GM18867 (cell line): ENCODE measurements around the gene UBE2M.
"Not testable (repeated sequence)": the region's sequence is repeated elsewhere in the genome, so short reads cannot be mapped to it uniquely, and the experiment has no call there.

ENCODE experiments used
- ATAC-seq: cut with Tn5 transposase; IDR thresholded peaks from one replicate; pipeline ENCODE4 v1.9.1; 2021; ENCODE audit warnings: mild to moderate bottlenecking, moderate library complexity; ENCODE audit not compliant: unreplicated experiment

UBE2M gene

DNA sequence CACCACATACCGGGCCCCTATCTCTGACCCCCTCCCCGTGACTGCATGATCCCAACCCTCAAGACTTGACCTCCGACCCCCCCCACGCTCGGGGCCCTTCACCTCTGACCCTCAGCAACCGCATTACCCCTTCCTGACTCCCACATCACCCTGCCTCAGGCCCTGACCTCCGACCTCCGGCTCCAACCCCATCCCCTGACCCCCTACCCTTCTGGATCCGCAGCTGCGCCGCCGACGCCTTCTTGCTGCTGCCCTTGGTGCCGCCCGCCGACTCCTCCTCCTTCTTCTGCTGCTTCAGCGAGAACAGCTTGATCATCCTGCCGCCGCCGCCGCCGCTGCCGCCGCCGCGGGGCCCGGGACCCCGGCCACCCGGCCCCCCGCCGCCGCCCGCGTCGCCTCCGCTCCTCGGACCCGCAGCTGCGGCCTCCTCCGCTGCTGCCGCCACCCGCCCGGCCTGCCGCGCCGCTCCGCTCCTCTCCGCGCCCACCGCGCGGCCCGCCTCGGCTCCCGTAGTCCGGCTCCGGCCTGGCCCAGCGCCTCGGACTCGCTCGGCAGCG lies at the start of gene UBE2M:
UBE2M (minus strand) TSS at position 546 of the 557 bp plus-strand sequence; CDS start at position 316, 230 bp downstream.
- ATAC-seq = peak; percentile 1

DNA sequence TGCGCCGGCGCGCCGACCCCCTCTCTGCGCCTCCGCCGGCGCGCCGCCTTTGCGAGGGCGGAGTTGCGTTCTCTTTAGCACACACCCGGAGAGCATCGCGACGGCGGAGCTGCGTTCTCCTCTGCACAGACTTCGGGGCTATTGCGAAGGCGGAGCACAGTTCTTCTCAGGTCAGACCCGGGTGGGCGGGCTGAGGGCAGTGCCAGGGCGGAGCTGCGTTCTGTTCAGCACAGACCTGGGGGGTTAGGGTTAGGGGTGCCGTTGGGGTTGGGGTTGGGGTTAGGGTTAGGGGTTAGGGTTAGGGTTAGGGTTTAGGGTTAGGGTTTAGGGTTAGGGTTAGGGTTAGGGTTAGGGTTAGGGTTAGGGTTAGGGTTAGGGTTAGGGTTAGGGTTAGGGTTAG lies 48.8 kb upstream of the UBE2M start:
- not testable (repeated sequence) for ATAC-seq

DNA sequence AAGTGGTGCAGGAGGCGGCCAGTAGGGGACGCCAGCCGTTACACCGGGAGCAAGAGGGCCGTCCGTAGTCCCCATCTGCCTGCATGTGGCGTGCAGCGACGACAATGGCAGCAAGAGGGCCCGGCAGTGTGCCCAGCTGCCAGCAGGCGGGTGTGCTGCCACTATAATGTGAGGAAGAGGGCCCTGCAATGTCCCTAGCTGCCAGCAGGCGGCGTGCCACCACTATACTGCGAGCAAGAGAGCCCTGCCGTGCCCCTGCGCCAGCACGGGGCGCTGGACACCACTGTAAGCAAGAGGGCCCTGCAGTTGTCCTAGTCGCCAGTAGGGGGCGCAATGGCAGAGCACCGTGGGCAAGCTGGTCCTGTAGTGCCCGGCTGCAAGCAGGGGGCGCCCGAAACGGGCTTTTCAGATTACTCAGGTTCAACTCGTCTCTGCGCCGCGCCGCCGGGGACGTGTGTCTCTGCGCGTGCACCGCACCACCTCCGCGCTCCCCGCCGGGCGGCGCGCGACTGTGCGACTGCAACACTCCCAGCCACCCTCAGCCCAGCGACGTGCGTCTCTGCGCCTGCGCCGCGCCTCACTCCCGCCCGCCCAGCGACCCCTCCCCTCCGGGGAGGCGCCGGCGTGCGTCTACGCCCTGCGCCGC lies 48.0 kb upstream of the UBE2M start:
- ATAC-seq = not testable (repeated sequence)

DNA sequence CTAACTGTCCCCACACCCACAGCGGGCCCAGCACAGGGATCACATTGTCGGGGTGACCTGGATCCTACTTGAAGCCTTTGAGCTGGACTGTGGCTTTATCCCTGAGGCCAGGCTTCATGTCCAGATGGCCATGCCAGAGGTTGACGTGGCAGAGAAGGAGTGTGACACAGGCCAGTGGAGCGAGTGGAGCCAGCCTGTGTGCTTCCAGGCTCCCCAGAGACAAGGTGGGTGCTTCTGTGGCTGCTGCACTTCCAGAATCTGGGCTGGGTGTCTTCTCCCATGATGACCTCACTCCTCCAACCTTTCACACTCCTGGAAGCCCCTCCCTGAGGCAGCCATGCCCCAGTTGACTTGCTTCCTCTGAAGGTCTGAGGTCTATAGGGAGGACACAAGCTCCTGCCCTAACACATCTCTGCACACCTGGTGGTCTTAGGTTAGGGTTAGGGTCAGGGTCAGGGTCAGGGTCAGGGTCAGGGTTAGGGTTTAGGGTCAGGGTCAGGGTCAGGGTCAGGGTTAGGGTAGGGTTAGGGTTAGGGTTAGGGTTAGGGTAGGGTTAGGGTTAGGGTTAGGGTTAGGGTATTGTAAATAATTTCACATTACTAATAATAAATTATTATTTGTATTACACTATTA lies 27.8 kb upstream of the UBE2M start:
- no peak for ATAC-seq

DNA sequence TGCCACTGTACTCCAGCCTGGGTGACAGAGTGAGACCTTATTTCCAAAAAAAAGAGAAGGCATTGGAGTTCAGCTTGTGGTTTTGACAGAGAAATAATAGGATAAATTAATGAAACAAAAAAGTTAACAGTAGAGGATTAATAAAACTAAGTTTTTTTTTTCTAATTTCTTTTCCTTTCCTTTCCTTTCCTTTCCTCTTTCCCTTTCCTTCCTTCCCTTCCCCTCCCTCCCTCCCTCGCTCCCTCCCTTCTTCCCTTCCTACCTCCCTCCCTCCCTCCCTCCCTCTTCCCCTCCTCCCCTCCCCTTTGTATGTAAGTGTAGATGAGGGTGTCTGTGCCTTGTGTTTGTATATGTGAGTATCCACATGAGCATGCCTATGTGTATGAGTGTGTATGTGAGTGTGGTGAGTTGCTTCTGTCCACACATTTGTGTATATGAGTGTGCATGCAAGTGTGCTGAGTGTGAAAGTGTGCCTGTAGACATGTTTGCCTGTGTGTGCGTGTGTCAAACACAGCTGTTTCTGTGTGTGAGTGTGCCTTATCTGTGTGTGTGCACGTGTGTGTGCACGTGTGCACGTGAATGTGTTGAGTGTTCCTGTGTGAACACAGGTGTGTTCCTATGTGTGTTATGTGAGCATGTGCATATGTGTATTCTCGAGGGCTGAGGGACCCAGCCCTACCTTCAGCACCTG lies 27.2 kb upstream of the UBE2M start:
- no peak for ATAC-seq

DNA sequence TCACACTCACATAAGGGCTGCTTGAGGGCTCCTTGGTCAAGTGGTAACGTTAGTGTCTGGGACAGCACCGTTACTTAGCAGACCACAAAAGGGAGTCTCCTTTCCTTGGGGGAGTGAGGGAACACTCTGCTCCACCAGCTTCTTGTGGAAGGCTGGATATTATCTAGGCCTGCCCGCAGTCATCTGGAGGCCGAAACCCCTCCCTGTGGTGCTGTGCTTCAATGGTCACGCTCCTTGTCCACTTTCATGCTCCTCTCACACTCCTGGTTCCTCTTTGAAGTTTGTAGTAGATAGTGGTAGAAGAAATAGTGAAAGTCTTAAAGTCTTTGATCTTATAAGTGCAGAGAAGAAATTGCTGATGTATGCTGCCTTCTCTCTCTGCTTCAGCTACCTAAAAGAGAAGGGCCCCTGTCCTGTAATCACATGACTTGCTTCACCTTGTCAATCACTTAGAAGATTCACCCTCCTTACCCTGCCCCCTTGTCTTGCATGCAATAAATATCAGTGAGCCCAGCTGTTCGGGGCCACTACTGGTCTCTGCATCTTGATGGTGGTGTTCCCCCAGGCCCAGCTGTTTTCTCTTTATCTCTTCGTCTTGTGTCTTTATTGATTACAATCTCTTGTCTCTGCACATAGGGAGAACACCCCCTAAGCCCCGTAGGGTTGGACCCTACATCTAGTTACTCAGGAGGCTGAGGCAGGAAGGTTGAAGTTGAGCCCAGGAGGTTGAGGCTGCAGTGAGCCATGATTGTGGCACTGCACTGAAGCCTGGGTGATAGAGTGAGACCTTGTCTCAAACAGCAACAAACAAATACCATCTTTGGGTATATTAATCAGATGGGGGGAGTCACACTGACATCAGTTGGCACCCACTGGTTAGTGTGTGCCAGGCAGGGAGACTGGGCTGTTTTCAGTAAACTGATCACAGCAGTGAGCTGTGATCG lies 26.4 kb upstream of the UBE2M start:
- ATAC-seq = no peak

DNA sequence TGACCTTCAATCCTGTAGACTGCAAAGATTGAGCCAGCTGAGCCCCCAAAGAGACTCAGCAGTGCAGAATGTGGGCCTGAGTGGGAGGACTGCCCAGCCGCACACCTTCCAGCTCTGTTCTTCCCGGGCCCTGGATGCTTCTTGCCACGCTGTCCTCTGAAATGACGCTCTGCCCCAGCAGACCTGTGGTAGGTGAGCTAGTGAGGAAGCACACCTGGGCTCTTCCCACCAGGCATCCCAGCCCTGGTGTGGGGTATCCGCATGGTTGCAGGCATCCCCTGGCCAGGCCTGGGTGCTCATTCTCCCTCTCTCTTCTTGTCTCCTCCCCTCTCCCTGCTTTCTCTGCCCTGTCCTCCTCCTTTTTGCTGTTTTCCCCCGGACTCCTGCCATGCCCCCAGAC lies 24.6 kb upstream of the UBE2M start:
- no peak for ATAC-seq

DNA sequence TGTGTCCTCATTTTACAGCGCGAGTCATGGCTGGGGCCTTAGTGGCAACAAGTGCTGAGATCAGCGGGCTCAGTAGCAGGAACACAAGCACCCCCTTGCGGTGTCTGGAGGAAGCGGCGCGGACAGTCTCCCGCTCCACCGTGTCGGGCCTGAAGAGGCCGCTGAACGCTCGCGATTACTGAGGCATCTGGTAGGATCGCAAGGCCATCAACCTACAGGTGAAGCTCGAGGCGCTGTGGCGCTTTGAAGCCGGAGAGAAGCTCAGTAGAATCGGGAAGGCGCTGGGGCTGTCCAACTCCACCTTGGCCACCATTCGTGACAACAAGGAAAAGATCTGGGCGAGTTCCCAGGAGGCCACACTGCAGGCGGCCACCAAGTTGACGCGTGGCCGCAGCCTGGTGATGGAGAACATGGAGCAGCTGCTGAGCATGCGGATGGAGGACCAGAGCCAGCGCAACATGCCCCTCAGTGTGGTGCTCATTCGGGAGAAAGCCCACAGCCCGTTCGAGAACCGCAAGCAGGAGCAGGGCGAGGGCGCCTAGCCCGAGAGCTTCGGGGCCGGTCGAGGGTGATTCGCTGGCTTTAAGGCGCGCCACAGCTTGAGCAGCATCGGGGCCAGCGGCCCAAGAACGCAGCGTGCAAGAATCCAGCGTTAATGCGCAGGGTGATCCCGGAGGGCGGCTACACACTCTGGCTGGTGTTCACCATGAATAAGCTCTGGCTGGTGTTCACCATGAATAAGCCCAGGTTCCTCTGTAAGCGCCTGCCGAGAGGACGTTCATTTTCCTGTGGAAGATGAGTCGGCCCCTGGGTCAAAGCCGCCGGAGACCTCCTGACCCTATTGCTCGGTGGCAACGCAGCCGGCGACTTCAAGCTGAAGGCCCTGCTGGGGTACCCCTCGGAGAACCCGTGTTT lies 23.1 kb upstream of the UBE2M start:
- ATAC-seq = peak; percentile 68

DNA sequence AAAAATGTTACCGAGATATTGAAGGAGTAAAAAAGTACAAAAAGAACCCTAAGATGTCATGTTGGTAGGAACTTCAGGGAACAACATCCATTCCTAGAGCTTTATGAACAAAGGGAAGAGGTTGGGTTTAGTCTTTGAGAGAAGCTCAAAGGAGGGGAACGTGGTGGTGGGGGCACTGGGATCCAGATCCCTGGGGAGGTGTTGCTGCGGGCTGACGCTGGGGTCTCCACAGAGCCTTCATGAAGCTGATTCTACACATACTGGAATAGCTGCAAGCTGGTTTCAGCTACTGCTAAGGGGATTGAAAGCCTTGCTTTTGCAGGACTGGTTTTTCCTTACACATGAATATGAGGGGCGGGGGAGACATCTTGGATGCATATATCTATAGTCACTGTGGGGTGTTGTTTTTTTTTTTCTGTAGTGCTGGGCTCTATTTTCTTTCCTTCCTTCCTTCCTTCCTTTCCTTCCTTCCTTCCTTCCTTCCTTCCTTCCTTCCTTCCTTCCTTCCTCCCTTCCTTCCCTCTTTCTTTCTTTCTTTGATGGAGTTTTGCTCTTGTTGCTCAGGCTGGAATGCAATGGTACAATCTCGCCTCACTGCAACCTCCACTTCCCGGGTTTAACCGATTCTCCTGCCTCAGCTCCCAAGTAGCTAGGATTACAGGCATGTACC lies 21.2 kb upstream of the UBE2M start:
- ATAC-seq = no peak

DNA sequence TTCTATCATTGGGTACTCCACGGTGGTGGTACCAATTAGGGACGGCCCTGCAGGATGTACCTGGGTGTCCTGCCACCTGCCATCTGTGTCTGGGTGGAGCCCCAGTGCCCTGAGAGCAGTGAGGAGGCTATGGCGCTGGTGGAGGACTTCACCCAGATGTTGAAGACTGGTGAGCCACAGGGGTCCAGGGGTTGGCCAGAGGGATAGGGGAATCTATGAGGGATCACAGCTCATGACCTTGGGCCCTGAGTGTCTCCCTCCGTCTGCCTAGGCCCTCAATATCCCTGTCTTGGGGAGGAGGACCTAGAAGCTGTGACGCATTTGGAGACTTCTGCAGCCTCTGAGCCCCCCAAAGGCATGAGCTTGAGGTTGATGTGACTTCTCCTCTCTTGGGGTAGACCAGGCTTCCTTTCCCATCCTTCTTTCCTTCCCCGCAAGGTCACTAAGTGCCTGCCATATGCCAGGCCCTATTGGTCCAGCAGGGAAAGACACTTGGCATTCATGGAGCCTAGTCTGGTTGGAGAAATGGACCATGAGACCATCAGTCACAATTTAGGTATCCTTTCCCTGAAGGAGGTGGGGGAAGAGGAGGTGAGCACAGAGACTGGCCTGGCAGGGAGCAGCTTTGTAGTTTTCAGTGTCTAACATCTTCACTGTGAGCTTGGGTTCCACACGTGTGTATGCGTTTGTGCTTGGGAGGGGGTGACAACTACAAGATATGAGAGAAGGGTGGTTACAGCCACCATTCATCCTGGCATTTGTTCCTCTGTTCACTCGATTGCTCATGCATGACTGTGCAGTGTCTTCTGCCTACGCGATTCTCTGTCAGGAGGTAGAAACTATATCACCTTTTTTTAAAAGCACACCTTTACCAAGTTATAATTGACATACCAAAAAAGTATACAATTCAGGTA lies 19.9 kb upstream of the UBE2M start:
- no peak for ATAC-seq

DNA sequence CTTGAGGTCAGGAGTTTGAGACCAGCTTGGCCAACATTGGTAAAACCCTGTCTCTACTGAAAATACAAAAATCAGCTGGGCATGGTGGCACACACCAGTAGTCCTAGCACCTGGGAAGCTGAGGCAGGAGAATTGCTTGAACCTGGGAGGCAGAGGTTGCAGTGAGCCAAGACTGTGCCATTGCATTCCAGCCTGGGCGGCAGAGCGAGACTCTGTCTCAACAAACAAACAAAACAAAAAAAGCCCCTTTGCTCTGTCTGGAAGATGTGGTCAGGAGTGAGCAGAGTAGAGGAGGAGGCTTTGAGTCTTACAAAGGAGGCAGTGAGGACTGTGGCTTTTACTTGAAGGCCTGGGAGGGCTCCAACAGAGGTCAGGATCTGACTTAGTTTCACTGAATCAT lies 19.2 kb upstream of the UBE2M start:
- not testable (repeated sequence) for ATAC-seq

DNA sequence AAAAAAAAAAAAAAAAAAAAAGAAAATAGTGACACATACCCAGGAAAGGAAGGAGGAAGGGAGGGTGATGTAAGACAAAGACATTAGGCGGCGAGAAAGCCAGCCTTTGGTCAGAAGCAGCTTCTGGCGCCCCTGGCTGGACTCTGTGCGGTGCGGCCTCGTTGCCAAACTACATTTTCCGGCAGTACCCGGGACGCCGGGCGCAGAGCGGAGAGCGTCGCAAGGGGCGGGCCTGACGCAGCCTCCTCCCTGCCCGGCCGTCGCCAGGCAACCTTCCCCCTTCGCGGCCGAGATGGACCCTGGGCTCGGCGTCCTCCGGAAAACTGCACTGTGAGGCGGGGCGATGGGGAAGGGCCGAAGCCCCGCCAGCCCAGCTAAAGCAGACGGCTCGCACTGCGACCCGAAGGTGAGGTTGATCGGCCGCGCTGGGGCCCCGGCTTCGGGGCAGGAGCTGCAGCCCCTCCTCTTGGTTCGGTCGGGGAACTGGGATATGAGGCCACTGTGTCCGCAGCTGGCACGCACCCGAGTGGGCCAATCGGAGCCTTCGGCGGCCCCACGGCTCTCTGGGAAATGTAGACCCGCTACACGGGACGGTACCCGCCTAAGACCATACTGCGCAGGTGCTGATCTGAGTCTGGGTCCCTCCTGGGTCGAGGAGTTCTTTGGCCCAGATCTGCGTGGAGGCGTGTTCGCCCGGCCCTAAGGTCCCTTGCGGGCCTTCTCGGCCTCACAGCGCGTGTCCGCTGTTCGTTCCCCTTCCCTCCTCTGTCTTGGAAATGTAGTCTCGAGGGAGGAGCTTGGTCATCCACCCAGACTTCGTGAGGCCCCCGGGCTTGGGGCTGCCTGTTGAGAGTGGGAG lies 17.0 kb upstream of the UBE2M start:
- ATAC-seq = peak; percentile 42

DNA sequence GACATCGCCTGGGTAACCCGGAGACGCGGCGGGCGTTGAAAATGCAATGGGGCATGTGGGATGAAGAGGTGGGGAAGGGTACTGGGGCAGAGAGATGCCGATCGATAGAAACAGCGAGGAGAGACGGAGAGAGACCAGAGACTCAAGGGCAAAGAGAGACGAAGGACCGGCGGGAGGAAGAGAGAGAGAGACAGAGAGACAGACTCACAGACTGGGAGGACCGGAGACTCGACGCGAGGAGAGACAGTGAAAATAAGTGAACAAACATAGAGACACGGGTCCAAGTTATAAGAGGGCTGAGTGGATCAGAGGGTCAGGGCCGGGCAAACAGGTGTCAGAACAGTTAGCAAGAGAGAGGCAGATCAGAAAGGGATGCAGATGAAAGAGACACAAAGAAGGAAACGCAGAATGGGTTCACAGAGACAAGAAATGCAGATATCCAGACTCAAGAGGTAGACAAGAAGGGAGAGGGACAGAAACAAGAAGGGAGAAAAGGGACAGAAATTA lies 15.3 kb upstream of the UBE2M start:
- no peak for ATAC-seq

DNA sequence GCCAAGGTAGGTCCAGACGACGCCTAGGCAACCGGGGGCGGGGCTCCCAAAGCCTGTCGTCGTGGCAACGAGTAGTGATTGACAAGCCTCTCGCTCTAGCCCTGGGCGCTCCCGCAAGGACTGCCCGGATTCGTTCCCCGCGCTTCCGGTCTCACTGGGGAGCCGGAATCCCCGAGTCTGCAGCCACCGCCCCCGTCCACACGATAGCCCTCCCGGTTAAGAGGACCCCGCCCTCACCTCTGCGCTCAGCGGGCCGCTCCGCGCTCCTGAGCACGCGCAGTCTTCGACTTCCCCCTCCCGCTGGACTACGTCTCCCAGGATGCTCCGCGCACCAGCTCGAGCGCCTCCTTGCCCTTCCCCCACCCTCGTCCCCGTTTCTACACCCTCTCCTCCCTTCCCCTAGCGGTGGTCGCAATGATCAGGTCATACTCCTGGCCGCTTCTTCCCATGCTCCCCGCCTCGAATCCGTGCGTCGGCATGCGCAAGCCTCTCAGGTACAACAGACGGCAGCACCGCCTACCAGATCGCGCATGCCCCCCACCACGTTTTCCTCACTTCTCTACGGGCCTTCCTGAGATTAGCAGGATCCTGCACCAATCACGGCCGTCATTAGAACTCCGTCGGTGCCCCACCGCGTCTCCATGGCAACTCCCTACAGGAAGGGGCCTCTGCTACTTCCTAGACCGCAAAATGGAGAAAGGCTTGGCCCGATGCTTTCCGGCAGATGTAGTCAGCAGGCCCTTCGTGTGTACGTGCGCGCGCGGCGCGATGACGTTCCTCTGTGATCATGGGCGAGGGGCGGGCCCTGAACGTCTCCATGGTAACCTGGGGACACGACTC lies 14.6 kb upstream of the UBE2M start, which contains the start of gene MZF1:
MZF1 (minus strand) TSS at position 518 of the 840 bp plus-strand sequence. CDS start 1,946 bp downstream, outside the sequence.
- peak; percentile 52 for ATAC-seq

DNA sequence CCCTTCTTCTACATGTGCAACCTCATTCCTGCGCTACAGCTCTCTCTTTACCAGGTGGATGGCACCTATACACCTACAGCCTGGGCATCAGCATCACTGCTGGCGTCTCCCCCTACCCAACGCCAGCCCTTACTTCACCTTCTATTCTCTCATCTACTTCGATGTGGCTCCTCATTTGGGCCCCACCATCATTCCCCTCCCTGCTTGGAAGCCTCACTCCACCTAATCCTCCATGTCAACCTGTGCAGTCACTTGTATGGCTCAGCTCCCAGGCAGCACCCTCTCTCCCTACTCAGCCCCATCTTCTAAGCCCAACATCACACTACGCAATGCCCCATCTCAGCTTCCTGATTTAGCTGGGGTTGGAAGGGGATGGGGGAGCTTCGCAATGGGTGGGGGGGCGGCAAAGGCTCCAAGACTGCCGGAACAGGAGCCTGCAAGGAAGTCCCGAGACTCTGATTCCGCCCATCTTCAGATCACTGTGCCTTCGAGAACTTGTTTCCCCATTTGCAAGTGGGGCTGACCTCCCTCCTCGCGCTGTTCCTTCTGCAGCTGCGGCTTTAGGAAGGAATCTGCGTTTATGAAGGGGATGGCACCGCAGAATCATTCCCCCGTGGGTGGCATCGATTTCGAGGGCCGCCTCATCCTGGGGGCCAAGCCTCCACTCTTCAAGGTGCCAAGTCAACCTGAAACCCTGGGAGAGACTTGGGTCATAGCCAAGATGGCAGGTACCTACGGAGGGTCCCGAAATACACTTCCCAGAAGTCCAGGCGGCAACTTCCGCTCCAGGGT lies 13.8 kb upstream of the UBE2M start:
- no peak for ATAC-seq
